SK-N-SH (cell line): ENCODE measurements around the gene DGCR6L.
"Not testable (repeated sequence)": the region's sequence is repeated elsewhere in the genome, so short reads cannot be mapped to it uniquely, and the experiment has no call there.

Source experiments
- CHD2 ChIP-seq: fragments of 150-350 bp; IDR thresholded peaks from 2 replicates; pipeline ENCODE4 v1.6.1; 2018; ENCODE audit warnings: low read length; ENCODE audit not compliant: partially characterized antibody
- CTCF ChIP-seq: fragments of 200-600 bp; sonication (generic); IDR thresholded peaks from 2 replicates; pipeline ENCODE4 v1.6.1; 2017; ENCODE audit warnings: antibody characterized with exemption, mild to moderate bottlenecking, moderate library complexity
- ELF1 ChIP-seq: IDR thresholded peaks from 2 replicates; pipeline ENCODE4 v1.4.0; 2012
- EP300 ChIP-seq, 2 experiments: IDR thresholded peaks; 2 replicates each; pipeline versions ENCODE4 v1.4.0 to v1.6.1; 2012; ENCODE audit warnings: borderline replicate concordance in 1 of 2, low read depth in 1 of 2, low read length in 1 of 2
- GATA2 ChIP-seq: sonication (generic); formaldehyde crosslinking; IDR thresholded peaks from 2 replicates; pipeline ENCODE4 v1.5.0; 2020; ENCODE audit warnings: mild to moderate bottlenecking, missing genetic modification reagents
- MAX ChIP-seq: IDR thresholded peaks from 2 replicates; pipeline ENCODE4 v1.4.0; 2012; ENCODE audit warnings: low read depth
- MEF2A ChIP-seq: IDR thresholded peaks from 2 replicates; pipeline ENCODE4 v1.4.0; 2012; ENCODE audit warnings: low read depth, borderline replicate concordance
- RAD21 ChIP-seq: IDR thresholded peaks from 2 replicates; pipeline ENCODE4 v1.6.1; 2012; ENCODE audit warnings: mild to moderate bottlenecking, low read length
- RFX5 ChIP-seq: IDR thresholded peaks from 2 replicates; pipeline ENCODE4 v1.6.1; 2012; ENCODE audit warnings: mild to moderate bottlenecking, improper control_type of control experiment, low read length
- USF1 ChIP-seq: IDR thresholded peaks from 2 replicates; pipeline ENCODE4 v1.4.0; 2012; ENCODE audit warnings: low read depth, borderline replicate concordance

- TF ChIP-seq ELF1; EP300 (IDR thresholded peaks at IDR 0.05; ENCODE audit: borderline replicate concordance in 1 of 2, low read depth in 1 of 2, low read length in 1 of 2); CTCF; MEF2A; CHD2; GATA2 (CRISPR knock-in tag); MAX; USF1; RFX5; RAD21: not testable (repeated sequence)
These were observed 38.1 kb upstream of the DGCR6L start for GRCh38 chr22:20357967-20358366.
